GM21423 (cell line): ENCODE data around the gene TSPEAR.

Experiments used
- ATAC-seq: cut with Tn5 transposase; IDR thresholded peaks from one replicate; pipeline ENCODE4 v1.9.1; 2021; ENCODE audit warnings: mild to moderate bottlenecking, moderate library complexity; ENCODE audit not compliant: unreplicated experiment

Gene TSPEAR

GRCh38 chr21:44496564-44497550 lies 214.5 kb downstream of the TSPEAR start:
- ATAC-seq = no peak

- ATAC-seq = no peak
Measured at GRCh38 chr21:44495611-44496563, 215.5 kb downstream of the TSPEAR start.

GRCh38 chr21:44494956-44495355 lies 216.4 kb downstream of the TSPEAR start:
- ATAC-seq = no peak

- ATAC-seq = no peak
Measured at GRCh38 chr21:44494418-44494817, 217.0 kb downstream of the TSPEAR start.

GRCh38 chr21:44492567-44493385 lies 218.6 kb downstream of the TSPEAR start:
- ATAC-seq = no peak

GRCh38 chr21:44490816-44491215 lies 220.6 kb downstream of the TSPEAR start:
- no peak for ATAC-seq

GRCh38 chr21:44490405-44490804 lies 221.0 kb downstream of the TSPEAR start:
- ATAC-seq = no peak

- no peak for ATAC-seq
Measured at GRCh38 chr21:44489962-44490361, 221.4 kb downstream of the TSPEAR start.

GRCh38 chr21:44487831-44488230 lies 223.5 kb downstream of the TSPEAR start:
- no peak for ATAC-seq

GRCh38 chr21:44486302-44486701 lies 225.1 kb downstream of the TSPEAR start:
- ATAC-seq = no peak

GRCh38 chr21:44485796-44486195 lies 225.6 kb downstream of the TSPEAR start:
- no peak for ATAC-seq

GRCh38 chr21:44485254-44485793 lies 226.0 kb downstream of the TSPEAR start:
- no peak for ATAC-seq

- ATAC-seq = no peak
Measured at GRCh38 chr21:44484498-44485253, 226.7 kb downstream of the TSPEAR start.

- ATAC-seq = no peak
Measured at GRCh38 chr21:44483288-44484237, 227.8 kb downstream of the TSPEAR start.

GRCh38 chr21:44482581-44483287 lies 228.6 kb downstream of the TSPEAR start:
- ATAC-seq = no peak

GRCh38 chr21:44480200-44481053 lies 230.9 kb downstream of the TSPEAR start:
- ATAC-seq = no peak
